Kidney epithelial cell (primary cell): Measurements from ENCODE around the gene TRAIP. TPM values are rescaled to one million over a fixed set of nuclear protein-coding genes. Genes with fewer than 3 reads are reported as not detected.
A peak's percentile ranks its signal among the peaks of the same experiment; 100 is the strongest.
"Not testable (repeated sequence)": the region's sequence is repeated elsewhere in the genome, so short reads cannot be mapped to it uniquely, and the experiment has no call there.

Source experiments
- DNase-seq: peaks from one replicate; pipeline ENCODE4 v3.0.0-alpha.2; 2010; ENCODE audit warnings: low read depth
- H3K27me3 ChIP-seq: 2 replicates; pipeline ENCODE4 v1.6.0; 2011; ENCODE audit warnings: low read length; ENCODE audit not compliant: control insufficient read depth, insufficient read depth
- H3K36me3 ChIP-seq: 2 replicates; pipeline ENCODE4 v1.5.1; 2011; ENCODE audit warnings: low read length; ENCODE audit not compliant: control insufficient read depth, insufficient read depth
- H3K4me3 ChIP-seq: 2 replicates; pipeline ENCODE4 v1.5.1; 2011; ENCODE audit warnings: low read depth, mild to moderate bottlenecking, control low read depth, low read length
- total RNA-seq: library from RNA; depleted of rRNA; stranded (reverse); fragments of >200 nt; gene quantifications from 2 replicates; pipeline ENCODE4 v1.2.3, GENCODE V29; 2015
- TF ChIP-seq, protein P1 (sequence below): IDR thresholded peaks from 2 replicates; pipeline ENCODE4 v1.5.1; 2011; ENCODE audit warnings: mild to moderate bottlenecking, moderate library complexity, low read length, control low read depth, inconsistent platforms; ENCODE audit not compliant: insufficient read depth, poor library complexity, severe bottlenecking

TRAIP gene, protein sequence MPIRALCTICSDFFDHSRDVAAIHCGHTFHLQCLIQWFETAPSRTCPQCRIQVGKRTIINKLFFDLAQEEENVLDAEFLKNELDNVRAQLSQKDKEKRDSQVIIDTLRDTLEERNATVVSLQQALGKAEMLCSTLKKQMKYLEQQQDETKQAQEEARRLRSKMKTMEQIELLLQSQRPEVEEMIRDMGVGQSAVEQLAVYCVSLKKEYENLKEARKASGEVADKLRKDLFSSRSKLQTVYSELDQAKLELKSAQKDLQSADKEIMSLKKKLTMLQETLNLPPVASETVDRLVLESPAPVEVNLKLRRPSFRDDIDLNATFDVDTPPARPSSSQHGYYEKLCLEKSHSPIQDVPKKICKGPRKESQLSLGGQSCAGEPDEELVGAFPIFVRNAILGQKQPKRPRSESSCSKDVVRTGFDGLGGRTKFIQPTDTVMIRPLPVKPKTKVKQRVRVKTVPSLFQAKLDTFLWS
- 4.2 and 5.4 TPM in 2 replicates for total RNA-seq

DNA sequence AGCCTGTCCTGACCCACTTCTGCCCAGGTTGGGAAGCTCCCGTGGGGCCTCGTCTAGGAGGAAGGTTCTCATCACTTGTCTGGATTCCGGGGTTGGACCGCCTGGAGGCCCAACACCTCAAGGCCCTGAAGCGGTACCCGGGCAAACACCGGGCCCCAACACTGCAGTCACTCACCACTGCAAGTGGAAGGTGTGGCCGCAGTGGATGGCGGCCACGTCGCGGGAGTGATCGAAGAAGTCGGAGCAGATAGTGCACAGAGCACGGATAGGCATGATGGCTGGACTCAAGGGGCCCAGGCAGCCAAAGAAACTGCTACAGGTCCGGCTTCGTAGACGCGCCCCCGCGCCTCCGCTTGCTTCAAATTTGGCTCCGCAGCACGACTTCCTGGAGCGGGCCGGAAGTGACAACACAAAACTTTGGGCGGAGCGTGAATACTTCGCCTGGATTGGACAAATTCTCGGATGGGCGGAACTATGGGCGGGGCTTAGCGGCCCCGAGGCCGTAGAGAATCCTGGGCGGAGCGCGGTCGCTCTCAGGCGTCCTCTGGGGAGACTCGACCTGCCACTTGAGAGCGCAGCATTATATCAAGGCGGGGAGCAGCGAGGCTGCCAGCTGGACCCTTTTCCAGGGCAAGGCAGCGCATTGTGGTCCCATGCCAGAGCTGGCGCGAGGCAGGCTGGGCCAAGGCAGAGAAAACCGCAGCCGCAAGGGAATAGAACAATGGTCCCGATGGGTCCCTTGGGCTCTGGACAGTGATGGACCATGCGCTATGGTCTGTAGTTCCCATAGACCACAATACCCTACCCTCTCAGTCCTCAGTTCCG, at the start of gene TRAIP:
Gene TRAIP, minus strand, starts transcription at position 384 of the 825 bp plus-strand sequence. Its CDS starts 111 bp downstream, at position 273.
- Histone ChIP-seq H3K36me3 (no peaks in the 10 kb centered on the region), H3K27me3 (no peaks in the 10 kb centered on the region), H3K4me3 (peak within 1 kb of the TSS; percentile 97)
- peak; percentile 80 for DNase-seq
- TF ChIP-seq, protein P1, sequence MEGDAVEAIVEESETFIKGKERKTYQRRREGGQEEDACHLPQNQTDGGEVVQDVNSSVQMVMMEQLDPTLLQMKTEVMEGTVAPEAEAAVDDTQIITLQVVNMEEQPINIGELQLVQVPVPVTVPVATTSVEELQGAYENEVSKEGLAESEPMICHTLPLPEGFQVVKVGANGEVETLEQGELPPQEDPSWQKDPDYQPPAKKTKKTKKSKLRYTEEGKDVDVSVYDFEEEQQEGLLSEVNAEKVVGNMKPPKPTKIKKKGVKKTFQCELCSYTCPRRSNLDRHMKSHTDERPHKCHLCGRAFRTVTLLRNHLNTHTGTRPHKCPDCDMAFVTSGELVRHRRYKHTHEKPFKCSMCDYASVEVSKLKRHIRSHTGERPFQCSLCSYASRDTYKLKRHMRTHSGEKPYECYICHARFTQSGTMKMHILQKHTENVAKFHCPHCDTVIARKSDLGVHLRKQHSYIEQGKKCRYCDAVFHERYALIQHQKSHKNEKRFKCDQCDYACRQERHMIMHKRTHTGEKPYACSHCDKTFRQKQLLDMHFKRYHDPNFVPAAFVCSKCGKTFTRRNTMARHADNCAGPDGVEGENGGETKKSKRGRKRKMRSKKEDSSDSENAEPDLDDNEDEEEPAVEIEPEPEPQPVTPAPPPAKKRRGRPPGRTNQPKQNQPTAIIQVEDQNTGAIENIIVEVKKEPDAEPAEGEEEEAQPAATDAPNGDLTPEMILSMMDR: no peak

DNA sequence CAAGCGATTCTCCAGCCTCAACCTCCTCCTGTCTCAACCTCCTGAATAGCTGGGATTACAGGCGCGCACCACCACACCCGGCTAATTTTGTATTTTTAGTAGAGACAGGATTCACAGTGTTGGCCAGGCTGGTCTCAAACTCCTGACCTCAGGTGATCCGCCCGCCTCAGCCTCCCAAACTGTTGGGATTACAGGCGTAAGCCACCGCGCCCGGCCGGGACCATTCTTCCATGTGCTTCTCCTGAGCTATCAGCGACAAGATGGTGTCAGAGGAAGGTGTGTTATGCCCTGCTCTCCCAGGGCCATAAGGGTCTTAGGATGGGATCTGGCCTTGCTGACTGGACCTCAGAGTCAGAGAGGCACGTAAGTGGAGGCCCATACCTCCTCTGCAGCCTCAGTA, 48.1 kb upstream of the TRAIP start:
- H3K27me3 ChIP-seq, H3K36me3 ChIP-seq, DNase-seq, H3K4me3 ChIP-seq: not testable (repeated sequence)

DNA sequence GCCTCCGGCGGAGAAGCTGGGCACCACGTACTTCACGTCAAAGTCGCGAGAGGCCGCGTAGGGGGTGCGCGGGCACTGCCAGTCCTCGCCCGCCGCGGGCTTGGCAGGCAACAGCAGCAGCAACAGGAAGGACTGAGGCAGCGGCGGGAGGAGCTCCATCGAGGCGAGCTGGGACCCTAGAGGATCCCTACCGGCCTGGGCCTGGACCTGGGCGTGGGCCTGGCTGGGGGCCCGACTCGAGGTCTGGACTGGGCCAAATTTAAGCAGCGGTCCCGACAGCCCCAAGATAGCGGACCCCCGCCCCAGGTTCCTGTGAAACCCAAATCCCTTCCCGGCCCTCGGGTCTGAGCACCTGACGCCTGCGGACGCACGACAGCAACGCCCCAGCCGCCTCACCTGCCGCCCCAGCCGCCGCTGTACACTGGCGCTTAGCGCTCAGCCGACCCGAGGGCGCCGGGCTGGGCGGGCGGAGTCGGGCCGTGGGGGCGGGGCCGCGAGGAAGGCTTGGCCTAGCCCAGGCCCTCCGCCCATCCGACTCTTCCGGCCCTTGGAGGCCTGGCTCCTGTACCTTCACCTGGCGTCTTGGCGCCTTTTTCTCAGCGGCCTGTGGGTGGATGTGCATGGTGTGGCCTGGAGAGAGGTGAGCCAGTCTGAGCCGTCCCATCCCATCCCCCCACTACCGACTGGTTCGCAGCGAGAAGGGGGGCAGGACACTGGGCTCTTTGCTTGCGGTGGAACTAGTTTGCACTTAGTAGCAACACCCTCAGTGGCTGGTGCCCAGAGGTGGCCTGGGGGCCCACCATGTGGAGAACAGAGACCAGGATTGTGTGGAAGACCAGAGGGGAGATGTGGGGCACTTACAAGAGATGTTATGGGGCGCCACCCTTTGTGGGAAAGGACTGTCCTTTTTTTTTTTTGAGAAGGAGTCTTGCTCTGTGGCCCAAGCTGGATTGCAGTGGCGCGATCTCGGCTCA, 47.4 kb upstream of the TRAIP start, which contains the start of gene MST1R:
Gene MST1R, minus strand, starts transcription at position 423 of the 974 bp plus-strand sequence. Its CDS starts 264 bp downstream, at position 159.
- no peaks in the 10 kb centered on the region for H3K36me3 ChIP-seq
- H3K4me3 ChIP-seq: peak within 1 kb of the TSS; percentile 6
- no peak for DNase-seq
- TF ChIP-seq, protein P1: no peak
- no peaks in the 10 kb centered on the region for H3K27me3 ChIP-seq

DNA sequence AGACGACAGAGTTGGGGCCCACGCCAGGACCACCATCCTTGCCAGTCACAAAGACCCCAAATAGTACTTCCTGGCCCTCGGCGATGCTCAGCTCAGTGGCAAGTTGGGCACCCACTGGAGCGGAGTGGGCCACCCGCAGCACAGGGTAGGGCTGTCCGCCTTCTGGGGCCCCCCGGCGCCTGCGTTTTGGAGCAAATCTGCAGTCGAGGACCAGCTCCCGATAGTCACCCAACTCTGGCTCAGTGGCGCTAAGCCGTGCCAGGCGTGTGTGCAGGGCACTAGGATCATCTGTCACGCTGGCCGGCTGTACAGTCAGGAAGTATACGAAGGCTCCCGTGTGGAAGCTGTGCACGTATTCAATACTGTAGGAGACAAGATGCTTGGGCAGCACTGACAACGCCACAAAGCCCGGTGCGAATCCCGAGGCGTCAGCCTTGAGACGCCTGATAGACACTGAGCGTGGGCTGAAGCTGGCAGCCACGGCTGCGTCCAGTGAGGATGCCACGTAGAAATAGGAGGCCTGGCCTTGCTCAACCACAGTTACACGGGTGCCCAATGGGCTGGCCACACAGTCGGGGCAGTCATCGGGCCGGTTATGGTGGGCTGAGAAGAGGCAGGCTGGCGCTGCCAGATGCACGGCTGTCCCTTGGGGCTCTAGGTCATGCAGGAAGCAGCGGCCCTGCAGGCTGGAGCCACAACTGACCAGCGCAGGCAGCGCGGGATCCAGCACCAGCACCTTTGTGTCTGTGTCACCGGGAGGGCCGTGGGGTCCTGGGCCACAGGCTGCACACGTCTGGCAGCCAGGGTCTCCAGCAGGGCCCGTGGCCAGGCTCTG, 46.4 kb upstream of the TRAIP start:
- DNase-seq: no peak
- H3K27me3 ChIP-seq: no peaks in the 10 kb centered on the region
- no peaks in the 10 kb centered on the region for H3K36me3 ChIP-seq
- H3K4me3 ChIP-seq: no peak overlapping the region
- TF ChIP-seq, protein P1: no peak

DNA sequence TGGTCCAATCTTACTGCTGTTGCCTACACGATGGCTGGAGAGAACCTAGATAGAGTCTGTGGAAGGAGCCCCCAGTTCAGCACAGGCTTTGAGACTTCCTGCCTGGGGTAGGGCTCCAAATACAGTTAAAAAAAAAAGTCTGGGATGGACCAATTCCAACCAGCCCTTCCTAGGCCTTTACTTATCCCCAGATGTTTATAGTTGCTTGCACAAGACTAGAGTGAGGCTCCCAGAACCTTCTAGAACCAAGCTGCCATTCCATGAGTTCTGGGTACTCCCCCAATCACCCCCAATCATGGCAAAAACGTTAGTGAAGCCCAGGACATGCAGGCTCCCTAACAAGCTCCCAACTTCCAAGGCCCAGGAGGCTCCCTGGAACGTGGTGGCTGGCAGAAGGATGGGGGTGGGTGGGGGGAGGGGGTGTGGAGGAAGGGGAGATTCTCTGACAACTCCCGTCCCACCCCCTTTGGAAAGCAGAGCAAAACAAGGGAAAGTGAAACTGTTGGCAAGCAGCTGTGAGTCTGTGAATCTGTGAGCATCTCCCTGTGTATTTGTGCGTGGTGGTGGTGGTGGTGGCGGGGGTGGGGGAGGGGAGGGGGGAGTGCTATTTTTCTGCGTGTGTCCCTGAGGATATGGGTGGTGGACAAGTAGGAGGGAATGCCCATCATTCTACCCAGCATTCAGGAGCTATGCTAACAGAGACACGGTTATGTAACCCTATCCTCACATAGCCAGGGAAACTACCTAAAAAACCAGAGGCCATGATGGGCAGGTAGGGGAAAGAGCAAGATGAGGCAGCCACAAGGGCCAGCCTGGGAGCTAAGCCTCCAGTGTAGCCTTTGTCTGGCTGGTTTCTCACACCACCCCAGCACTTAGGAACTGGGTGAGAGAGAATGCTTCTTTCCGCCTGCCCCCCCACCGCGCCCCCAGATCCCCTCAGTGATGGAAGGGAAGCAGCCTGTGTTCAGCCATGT, 45.3 kb upstream of the TRAIP start:
- no peaks in the 10 kb centered on the region for H3K36me3 ChIP-seq
- H3K4me3 ChIP-seq: no peak overlapping the region
- H3K27me3 ChIP-seq: no peaks in the 10 kb centered on the region
- DNase-seq: no peak
- TF ChIP-seq, protein P1: no peak
